NCI-H2081 (cell line): Measurements from ENCODE around the gene HTR1D.
"Not testable (repeated sequence)": the region's sequence is repeated elsewhere in the genome, so short reads cannot be mapped to it uniquely, and the experiment has no call there.

Experiments used
- DNase-seq, 2 experiments: peaks; one replicate each; lab custom pipeline; 2025; lab: John Stamatoyannopoulos, UW

Gene HTR1D

GRCh38 chr1:23216771-23217420 is 406 bp downstream of the HTR1D start:
- peak in 1 of 2 experiments; percentile 17 for DNase-seq

DNA sequence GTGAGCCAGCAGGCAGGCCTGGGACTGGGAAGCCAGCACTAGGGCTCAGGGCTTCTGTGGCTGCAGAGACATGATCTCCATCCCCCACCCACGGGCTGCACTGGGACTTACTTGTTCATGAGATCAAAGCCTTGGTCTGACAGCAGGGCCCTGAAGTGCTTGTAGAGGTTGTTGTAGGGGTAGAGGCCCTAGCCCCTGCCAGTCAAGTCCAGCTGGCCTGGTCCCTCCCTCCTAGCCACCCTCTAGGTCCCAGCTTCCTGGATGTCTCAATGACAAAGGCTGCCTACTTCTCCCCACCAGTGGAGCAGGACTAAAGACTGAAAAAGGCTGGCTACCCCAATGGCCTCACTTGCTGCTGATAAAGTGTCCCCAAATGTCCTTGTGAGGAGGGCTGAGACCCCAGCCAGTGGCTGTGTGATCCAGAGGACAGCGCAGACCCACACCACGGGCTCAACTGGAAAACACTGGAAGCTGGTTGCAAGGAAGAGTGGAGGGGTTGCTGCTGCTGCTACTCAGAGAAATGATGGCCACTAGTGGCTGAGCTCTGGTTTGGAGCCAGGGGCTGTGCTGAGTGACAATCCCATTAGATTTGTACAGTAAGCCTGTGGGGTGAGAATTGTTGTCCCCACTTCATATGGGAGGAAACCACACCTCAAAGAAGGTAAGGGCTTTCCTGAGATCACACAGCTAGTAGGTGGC is 1.4 kb downstream of the HTR1D start:
- DNase-seq = no peak

DNA sequence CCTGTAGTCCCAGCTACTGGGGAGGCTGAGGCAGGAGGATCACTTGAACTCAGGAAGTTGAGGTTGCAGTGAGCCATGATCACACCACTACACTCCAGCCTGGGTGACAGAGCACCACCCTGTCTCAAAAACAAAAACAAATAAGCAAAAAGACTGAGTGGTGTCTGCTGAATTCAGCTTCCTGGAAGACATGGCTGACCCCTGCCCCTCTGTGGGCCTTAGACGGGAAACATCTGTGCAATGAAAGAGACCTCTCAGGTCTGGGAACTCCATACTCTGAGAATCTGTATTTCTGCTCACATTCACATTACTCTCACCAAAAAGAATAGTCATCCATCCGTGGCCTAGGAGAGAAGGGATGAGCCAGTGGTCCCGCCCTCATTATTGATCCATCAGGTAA is 2.0 kb downstream of the HTR1D start:
- DNase-seq = no peak

- no peak for DNase-seq
Observed at GRCh38 chr1:23214640-23215039, 2.7 kb downstream of the HTR1D start.

- DNase-seq = no peak
Observed at GRCh38 chr1:23211955-23212354, 5.3 kb downstream of the HTR1D start.

- DNase-seq = no peak
Observed at GRCh38 chr1:23210963-23211362, 6.3 kb downstream of the HTR1D start.

DNA sequence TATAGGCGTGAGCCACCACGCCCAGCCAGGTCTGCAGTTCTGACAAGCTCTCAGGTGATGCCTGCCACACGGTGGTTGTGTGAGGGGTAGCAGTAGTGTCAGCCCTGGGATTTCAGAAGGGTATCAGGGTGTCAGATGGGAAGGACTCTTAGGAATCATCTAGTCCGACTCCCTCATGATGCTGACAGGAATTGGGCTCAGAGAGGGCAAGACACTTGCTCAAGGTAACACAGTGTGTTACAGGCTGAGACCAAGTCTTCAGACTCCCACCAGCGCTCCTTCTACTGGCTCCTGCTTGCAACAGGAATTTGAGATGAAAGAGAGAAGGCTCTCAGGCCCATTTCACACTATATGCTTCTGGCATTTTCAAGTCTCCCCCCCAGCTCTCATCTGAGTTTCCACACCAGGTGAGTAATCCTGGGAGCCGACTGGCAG is 6.9 kb downstream of the HTR1D start:
- peak in 1 of 2 experiments; percentile 21 for DNase-seq

- no peak for DNase-seq
Observed at GRCh38 chr1:23209770-23210169, 7.5 kb downstream of the HTR1D start.

GRCh38 chr1:23208527-23208926 is 8.8 kb downstream of the HTR1D start:
- no peak for DNase-seq

DNA sequence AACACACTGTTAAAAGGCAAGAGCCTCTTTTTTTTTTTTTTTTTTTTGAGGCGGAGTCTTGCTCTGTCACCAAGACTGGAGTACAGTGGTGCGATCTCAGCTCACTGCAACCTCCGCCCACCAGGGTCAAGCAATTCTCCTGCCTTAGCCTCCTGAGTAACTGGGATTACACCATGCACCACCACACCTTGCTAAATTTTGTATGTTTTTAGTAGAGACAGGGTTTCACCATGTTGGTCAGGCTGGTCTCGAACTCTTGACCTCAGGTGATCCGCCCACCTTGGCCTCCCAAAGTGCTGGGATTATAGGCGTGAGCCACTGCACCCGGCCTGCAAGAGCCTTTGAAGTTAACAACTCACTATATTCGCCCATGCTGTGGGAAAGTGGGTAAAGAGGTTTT is 9.6 kb downstream of the HTR1D start:
- DNase-seq = not testable (repeated sequence)

DNA sequence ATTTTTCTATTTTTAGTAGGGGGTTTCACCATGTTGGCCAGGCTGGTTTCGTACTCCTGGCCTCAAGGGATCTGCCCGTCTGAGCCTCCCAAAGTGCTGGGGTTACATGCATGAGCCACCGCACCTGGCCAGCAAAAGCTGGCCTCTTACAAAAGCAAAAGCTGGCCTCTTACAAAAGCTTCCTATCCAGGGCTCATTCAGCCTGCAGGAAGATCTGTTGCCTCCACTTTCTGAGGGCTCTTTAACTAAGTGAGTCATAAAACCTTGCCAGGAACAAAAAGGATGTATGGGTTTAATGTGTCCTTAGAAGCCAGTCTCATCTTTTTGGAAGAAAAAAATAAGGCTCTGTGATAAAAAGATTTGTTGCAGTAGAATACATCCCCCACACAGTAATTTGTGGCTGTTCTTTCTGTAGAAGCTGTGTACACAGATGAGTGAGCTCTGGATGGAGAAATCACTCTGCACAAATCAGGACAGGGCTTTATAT is 15.0 kb downstream of the HTR1D start:
- DNase-seq = no peak

- DNase-seq = no peak
Observed at GRCh38 chr1:23200883-23201282, 16.4 kb downstream of the HTR1D start.

GRCh38 chr1:23198373-23198772 is 18.9 kb downstream of the HTR1D start:
- no peak for DNase-seq

DNA sequence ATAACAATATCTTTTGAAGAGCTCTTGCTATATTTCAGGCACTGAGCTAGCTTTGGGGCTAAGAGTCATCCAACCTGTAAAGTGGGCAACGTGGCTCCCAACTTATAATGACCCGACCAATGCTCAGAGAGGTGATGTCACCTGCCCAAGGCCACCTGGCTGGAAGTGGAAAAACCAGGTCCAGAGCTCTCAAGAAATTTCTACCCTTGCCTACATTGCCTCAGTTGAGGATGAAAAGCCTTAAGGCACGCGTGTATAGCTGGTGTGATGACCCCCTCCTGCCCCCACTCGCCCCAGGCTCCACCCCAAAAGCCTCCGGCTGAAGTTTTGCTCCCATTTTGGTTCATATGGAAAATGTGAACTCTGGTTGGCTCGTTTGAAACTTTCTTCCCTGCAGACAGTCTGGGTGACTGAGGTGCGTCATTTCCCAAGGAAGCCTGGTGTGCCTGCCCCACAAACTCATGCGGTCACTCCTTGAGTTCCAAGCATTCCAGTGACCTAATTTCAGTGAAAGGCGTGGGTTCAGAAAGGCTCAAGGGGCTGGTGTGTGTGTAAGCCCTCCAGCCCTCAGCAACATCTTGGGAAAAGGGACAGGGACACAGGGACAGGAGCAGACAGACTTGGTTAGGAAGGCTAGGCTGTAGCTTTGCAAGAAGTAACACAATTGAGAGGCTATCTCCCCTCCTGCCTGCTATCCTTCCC is 20.5 kb downstream of the HTR1D start:
- DNase-seq = no peak

GRCh38 chr1:23194119-23194984 is 22.9 kb downstream of the HTR1D start:
- DNase-seq = no peak

GRCh38 chr1:23193391-23194118 is 23.7 kb downstream of the HTR1D start:
- DNase-seq = no peak

DNA sequence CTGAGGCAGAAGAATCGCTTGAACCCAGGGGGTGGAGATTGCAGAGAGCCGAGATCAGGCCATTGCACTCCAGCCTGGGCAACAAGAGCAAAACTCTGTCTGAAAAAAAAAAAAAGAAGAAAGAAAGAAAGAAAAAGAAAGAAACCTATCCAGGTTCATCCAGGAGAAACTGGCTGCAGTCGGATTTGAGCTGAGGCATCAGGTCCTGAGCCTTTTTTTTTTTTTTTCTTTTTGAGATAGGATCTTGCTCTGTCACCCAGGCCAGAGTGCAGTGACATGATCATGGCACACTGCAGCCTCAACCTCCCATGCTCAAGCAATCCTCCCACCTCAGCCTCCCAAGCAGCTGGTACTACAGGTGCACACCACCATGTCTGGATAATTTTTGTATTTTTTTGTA is 26.1 kb downstream of the HTR1D start:
- no peak for DNase-seq

DNA sequence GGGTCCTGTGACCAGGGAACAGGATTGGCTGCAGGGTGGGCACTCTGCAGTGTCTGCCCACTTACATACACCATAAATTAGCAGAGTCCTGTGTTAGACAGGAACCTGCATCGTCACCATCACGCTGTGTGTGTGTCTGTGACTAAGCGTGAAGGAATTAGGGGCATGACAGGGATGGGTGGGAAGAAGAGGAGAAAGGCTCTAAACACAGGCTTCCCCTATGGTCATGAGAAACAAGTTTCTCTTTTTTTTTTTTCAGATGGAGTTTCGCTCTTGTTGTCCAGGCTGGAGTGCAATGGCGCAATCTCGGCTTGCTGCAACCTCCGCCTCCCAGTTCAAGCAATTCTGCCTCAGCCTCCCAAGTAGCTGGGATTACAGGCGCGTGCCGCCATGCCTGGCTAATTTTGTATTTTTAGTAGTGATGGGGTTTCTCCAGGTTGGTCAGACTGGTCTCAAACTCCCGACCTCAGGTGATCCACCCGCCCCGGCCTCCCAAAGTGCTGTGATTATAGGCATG is 28.3 kb downstream of the HTR1D start:
- not testable (repeated sequence) for DNase-seq

- peak in 1 of 2 experiments; percentile 24 for DNase-seq
Observed at GRCh38 chr1:23188434-23188884, 28.8 kb downstream of the HTR1D start.

DNA sequence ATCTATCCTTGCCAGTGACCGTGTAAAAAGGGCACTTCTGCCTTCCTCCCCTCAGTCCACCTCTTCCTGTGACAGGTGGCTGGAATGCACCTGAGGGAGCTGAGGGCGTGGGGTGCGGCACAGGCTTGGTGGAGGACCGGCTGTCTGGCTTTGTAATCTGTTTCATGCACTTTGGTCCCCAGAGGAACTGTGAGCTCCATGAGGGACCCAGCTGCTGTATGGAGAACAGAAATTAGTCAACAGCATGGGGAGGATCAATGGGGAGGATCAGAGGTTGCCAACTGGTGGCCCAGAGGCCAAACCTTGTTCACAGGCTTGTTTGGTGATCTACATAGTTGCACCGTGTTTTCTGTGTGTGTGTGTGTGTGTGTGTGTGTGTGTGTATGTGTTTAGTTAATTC is 29.7 kb downstream of the HTR1D start:
- no peak for DNase-seq

GRCh38 chr1:23185381-23185780 is 31.9 kb downstream of the HTR1D start:
- no peak for DNase-seq
